Ovary (tissue), 3 donors: ENCODE results near the gene TPSG1.

Experiments
- EP300 ChIP-seq: sonication (generic); formaldehyde crosslinking; IDR thresholded peaks from one replicate; pipeline ENCODE4 v1.6.1; 2017; ENCODE audit warnings: antibody characterized with exemption
- TF ChIP-seq, protein P1 (sequence below), 3 donors: fragments of 450-650 bp in 2 of 3; fragments of 200-600 bp in 1 of 3; IDR thresholded peaks; one replicate each; pipeline versions ENCODE4 v1.5.1 to v1.8.0; 2016 to 2022; ENCODE audit warnings: antibody characterized with exemption in 3 of 3, mild to moderate bottlenecking in 1 of 3
- donor health status: DM: no; HTN: no; CAD: no.

DNA sequence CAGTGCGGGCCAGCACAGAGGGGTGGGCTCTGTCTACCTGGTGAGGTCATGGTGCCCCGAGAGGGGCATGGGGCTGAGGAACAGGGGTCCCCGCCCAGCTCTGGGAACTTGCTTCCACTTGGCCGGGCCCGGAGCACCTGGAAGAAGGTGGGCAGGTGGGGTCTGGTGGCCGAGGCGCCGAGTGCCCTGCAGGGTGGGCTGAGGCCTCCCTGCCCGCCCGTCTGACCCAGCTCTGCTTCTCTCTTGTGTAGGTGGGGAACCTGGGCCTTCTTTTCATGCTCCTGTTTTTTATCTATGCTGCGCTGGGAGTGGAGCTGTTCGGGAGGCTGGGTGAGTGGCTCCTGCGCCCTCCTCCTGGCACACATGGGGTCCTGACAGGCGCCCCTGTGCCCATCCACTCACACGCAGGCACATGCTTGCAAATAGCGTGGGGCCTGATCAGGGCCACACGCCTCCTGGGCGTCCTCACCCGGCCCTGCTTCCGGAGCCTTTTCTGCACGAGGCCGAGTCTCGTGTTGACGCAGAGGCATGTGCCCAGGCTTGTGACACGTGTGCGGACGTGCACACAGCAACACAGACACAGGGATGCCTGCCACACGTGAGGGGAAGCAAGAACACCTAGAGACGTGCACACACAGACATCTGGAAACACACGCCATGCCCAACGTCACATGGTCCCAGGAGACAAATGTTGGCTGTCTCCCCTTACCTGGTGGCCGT, 8.2 kb downstream of the TPSG1 start:
- TF ChIP-seq, protein P1, sequence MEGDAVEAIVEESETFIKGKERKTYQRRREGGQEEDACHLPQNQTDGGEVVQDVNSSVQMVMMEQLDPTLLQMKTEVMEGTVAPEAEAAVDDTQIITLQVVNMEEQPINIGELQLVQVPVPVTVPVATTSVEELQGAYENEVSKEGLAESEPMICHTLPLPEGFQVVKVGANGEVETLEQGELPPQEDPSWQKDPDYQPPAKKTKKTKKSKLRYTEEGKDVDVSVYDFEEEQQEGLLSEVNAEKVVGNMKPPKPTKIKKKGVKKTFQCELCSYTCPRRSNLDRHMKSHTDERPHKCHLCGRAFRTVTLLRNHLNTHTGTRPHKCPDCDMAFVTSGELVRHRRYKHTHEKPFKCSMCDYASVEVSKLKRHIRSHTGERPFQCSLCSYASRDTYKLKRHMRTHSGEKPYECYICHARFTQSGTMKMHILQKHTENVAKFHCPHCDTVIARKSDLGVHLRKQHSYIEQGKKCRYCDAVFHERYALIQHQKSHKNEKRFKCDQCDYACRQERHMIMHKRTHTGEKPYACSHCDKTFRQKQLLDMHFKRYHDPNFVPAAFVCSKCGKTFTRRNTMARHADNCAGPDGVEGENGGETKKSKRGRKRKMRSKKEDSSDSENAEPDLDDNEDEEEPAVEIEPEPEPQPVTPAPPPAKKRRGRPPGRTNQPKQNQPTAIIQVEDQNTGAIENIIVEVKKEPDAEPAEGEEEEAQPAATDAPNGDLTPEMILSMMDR (IDR thresholded peaks at IDR 0.05) = no peak
- TF ChIP-seq EP300 = no peak
